HCT116 (cell line): ENCODE measurements around the gene DDR1. TPM values are rescaled to one million over a fixed set of nuclear protein-coding genes. Genes with fewer than 3 reads are reported as not detected.

Source experiments
- ATAC-seq: fragments of 200-7000 bp; cut with Tn5 transposase; 2 replicates; pipeline ENCODE4 v1.9.1; 2020; ENCODE audit warnings: mild to moderate bottlenecking, moderate library complexity
- BruUV-seq: library from RNA; stranded (reverse); fragments of 400-500 nt; replicated peaks from 2 replicates; lab custom pipeline; 2021; lab: Mats Ljungman, UMichigan
- CTCF ChIA-PET: fragments of 300-600 bp; sonication (Branson Sonifier 250); formaldehyde crosslinking; loops from one replicate; lab custom pipeline; 2021; ENCODE audit warnings: antibody characterized with exemption; lab: Charles Lee
- POLR2A ChIA-PET: fragments of 300-600, 350-600 bp; sonication (Branson Sonifier 250); formaldehyde crosslinking; loops from one replicate; lab custom pipeline; 2021; ENCODE audit warnings: antibody characterized with exemption; lab: Charles Lee
- RAD21 ChIA-PET, 2 experiments: fragments of 300-600 bp; sonication (Branson Sonifier 250); formaldehyde crosslinking; loops; one replicate each; lab custom pipeline; 2023; ENCODE audit warnings: low total read pairs in 2 of 2; ENCODE audit not compliant: uncharacterized antibody in 2 of 2, unreplicated experiment in 2 of 2, low non-redundant PET in 1 of 2; lab: Charles Lee
- DNase-seq: peaks from one replicate; pipeline ENCODE4 v3.0.0-alpha.2; 2010; ENCODE audit warnings: low read depth, low spot score
- H2AFZ ChIP-seq: fragments of 200-600 bp; shearing (Covaris generic), sonication (generic); 2 replicates; pipeline ENCODE4 v1.6.1; 2017; ENCODE audit warnings: low read depth, mixed run types, mixed read lengths, antibody characterized with exemption, low read length; ENCODE audit not compliant: poor library complexity, severe bottlenecking
- H3K27ac ChIP-seq: 2 replicates; pipeline ENCODE4 v1.5.1; 2012; ENCODE audit warnings: low read depth, low read length
- H3K27me3 ChIP-seq: fragments of 200-600 bp; sonication (generic); 2 replicates; pipeline ENCODE4 v1.6.1; 2016; ENCODE audit warnings: mixed run types, low read length, mixed read lengths; ENCODE audit not compliant: insufficient read depth
- H3K36me3 ChIP-seq, 2 experiments: fragments of 200-500 bp in 1 of 2; fragments of 200-600 bp in 1 of 2; sonication (Bioruptor generic) in 1 of 2; sonication (generic) in 1 of 2; 2 replicates each; pipeline versions ENCODE4 v1.5.1 to v1.6.1; 2014 to 2016; ENCODE audit warnings: low read length in 2 of 2, inconsistent platforms in 1 of 2, mixed read lengths in 1 of 2, mixed run types in 1 of 2; ENCODE audit not compliant: insufficient read depth in 2 of 2, control insufficient read depth in 1 of 2
- H3K4me1 ChIP-seq, 2 experiments: fragments of 200-600 bp in 1 of 2; sonication (generic) in 1 of 2; 2 replicates each; pipeline versions ENCODE4 v1.5.1 to v1.6.1; 2012 to 2017; ENCODE audit warnings: low read length in 2 of 2, inconsistent platforms in 1 of 2, mild to moderate bottlenecking in 1 of 2, mixed read lengths in 1 of 2, mixed run types in 1 of 2, moderate library complexity in 1 of 2; ENCODE audit not compliant: insufficient read depth in 2 of 2, control insufficient read depth in 1 of 2
- H3K4me2 ChIP-seq: fragments of 200-600 bp; sonication (generic); 2 replicates; pipeline ENCODE4 v1.6.1; 2017; ENCODE audit warnings: mixed run types, low read length, mixed read lengths
- H3K4me3 ChIP-seq, 2 experiments: fragments of 200-600 bp in 1 of 2; sonication (generic) in 1 of 2; replicated peaks in 1 of 2; 2 replicates each; pipeline ENCODE4 v1.5.1; 2011 to 2016; ENCODE audit warnings: low read length in 2 of 2, control low read depth in 1 of 2, low read depth in 1 of 2, mild to moderate bottlenecking in 1 of 2, mixed read lengths in 1 of 2, mixed run types in 1 of 2
- H3K79me2 ChIP-seq: fragments of 200-600 bp; sonication (generic); 2 replicates; pipeline ENCODE4 v1.6.1; 2017; ENCODE audit warnings: mild to moderate bottlenecking, mixed run types, low read length, moderate library complexity, mixed read lengths; ENCODE audit not compliant: insufficient read depth
- H3K9ac ChIP-seq: fragments of 200-600 bp; sonication (generic); 2 replicates; pipeline ENCODE4 v1.6.1; 2016; ENCODE audit warnings: low read length, mixed read lengths
- H3K9me2 ChIP-seq: fragments of 200-600 bp; sonication (generic), shearing (Covaris generic); 2 replicates; pipeline ENCODE4 v1.6.1; 2017; ENCODE audit warnings: mixed run types, mild to moderate bottlenecking, moderate library complexity; ENCODE audit not compliant: insufficient read depth
- H3K9me3 ChIP-seq, 2 experiments: fragments of 200-500 bp in 1 of 2; fragments of 200-600 bp in 1 of 2; sonication (Bioruptor generic) in 1 of 2; sonication (generic) in 1 of 2; 2 replicates each; pipeline ENCODE4 v1.6.1; 2014 to 2017; ENCODE audit warnings: low read length in 2 of 2, mixed read lengths in 2 of 2, inconsistent platforms in 1 of 2, low read depth in 1 of 2, mild to moderate bottlenecking in 1 of 2, mixed run types in 1 of 2, moderate library complexity in 1 of 2; ENCODE audit not compliant: control insufficient read depth in 1 of 2, insufficient read depth in 1 of 2
- H4K20me1 ChIP-seq: fragments of 200-600 bp; sonication (generic), shearing (Covaris generic); 2 replicates; pipeline ENCODE4 v1.6.1; 2017; ENCODE audit warnings: mixed run types, mild to moderate bottlenecking, moderate library complexity; ENCODE audit not compliant: insufficient read depth
- EZH2 ChIP-seq: fragments of 200-600 bp; sonication (generic); IDR thresholded peaks from 2 replicates; pipeline ENCODE4 v1.6.1; 2017; ENCODE audit warnings: antibody characterized with exemption, mixed run types
- FOSL1 ChIP-seq: IDR thresholded peaks from 2 replicates; pipeline ENCODE4 v1.6.1; 2012; ENCODE audit warnings: low read depth
- RAD21 ChIP-seq: IDR thresholded peaks from 2 replicates; pipeline ENCODE4 v1.6.1; 2012; ENCODE audit warnings: low read depth, mild to moderate bottlenecking
- SIN3A ChIP-seq: IDR thresholded peaks from 2 replicates; pipeline ENCODE4 v1.6.1; 2012; ENCODE audit warnings: low read depth
- ZFX ChIP-seq: fragments of 450-650 bp; IDR thresholded peaks from 2 replicates; pipeline ENCODE4 v1.6.1; 2017
- intact Hi-C: fragments of 100-400 bp; cut with micrococcal nuclease; formaldehyde crosslinking; loops from 2 replicates; pipeline ENCODE4 v1.10.0; 2022
- total RNA-seq: library from RNA; stranded (reverse); gene quantifications from one replicate; pipeline ENCODE4 v1.2.1, GENCODE V29; 2021; ENCODE audit not compliant: unreplicated experiment
- TF ChIP-seq, protein P1 (sequence below): IDR thresholded peaks from 2 replicates; pipeline ENCODE4 v1.6.1; 2011; ENCODE audit warnings: mild to moderate bottlenecking, low read length, moderate library complexity; ENCODE audit not compliant: insufficient replicate concordance; ENCODE audit errors: extremely low read depth

DDR1 gene
- total RNA-seq, 1 experiment from 2014 or later, result 211 TPM

DNA sequence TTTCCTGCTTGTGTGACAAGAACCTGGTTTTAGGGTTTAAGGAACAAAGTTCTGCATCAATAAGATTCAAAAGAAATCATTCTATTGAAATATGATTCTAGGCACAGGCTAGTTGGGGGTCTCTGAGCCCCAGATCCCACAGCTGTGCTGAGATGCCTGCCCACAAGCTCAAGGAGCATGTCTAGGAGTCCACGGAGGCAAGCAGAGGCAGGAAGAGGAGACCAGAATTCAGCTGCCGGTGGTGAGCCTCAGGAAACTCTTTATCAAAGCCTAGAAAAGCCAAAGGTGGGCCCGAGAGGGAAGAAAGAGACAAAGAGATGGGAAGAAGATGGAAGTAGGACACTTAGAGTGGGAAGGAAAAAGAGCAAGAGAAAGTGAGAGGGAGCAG is 40.7 kb upstream of the DDR1 start (continued):
- TF ChIP-seq, protein P1, sequence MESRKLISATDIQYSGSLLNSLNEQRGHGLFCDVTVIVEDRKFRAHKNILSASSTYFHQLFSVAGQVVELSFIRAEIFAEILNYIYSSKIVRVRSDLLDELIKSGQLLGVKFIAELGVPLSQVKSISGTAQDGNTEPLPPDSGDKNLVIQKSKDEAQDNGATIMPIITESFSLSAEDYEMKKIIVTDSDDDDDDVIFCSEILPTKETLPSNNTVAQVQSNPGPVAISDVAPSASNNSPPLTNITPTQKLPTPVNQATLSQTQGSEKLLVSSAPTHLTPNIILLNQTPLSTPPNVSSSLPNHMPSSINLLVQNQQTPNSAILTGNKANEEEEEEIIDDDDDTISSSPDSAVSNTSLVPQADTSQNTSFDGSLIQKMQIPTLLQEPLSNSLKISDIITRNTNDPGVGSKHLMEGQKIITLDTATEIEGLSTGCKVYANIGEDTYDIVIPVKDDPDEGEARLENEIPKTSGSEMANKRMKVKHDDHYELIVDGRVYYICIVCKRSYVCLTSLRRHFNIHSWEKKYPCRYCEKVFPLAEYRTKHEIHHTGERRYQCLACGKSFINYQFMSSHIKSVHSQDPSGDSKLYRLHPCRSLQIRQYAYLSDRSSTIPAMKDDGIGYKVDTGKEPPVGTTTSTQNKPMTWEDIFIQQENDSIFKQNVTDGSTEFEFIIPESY, result no peak
- TF ChIP-seq EZH2 (no peak), SIN3A (no peak), FOSL1 (no peak)

DNA sequence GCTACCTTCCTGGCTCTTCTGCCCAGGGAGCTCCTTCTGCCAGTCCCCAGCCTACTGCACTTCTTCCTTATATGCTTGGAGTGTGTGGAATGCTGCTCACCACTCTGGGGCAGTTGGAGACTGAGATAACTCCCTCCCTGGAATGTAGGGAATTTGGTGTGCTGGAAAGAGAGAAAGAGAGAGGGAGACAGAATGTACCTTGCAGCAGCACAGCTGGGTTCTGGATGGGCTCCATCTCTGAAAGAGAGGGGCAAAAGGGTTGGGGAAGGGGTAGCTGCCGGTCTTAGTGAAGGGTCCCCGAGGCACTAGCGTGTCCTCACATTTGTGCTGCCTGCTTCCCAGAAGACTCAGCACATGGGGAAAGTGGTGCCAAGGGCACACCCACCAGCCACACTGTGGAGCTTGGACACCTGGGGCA is 40.2 kb upstream of the DDR1 start:
- H3K79me2 ChIP-seq, result no peaks in the 10 kb centered on the region
- ATAC-seq, result peak; percentile 75
- H3K4me3 ChIP-seq, result peak overlapping the region in 1 of 2 experiments; percentile 36; a peak in 2 of 4 replicates
- H3K9me2 ChIP-seq, result no peaks in the 10 kb centered on the region
- peak; percentile 20; the same call in 1 of the 2 replicates for TF ChIP-seq RAD21
- no peak for TF ChIP-seq ZFX
- BruUV-seq, result no TSS peak
- RAD21 ChIA-PET, result no interaction called here
- no peaks in the 10 kb centered on the region for H4K20me1 ChIP-seq
- H3K27me3 ChIP-seq, result no peaks in the 10 kb centered on the region
- peak overlapping the region; percentile 63 for H3K4me2 ChIP-seq
- peak overlapping the region; percentile 35; the same call in 1 of the 2 replicates for H3K27ac ChIP-seq
- peaks cover 43 to 58% of the 10 kb centered on the region in 2 experiments for H3K4me1 ChIP-seq
- H2AFZ ChIP-seq, result no peak overlapping the region
- CTCF ChIA-PET, result interaction anchor here (2.6 kb wide), 1 partner anchor 15 kb away, joined by 11 read pairs; no protein-coding TSS in a partner anchor
- intact Hi-C loops, result no loop called here
- no peaks in the 10 kb centered on the region for H3K36me3 ChIP-seq
- H3K9me3 ChIP-seq, result no peaks in the 10 kb centered on the region
- DNase-seq, result no peak
- H3K9ac ChIP-seq, result peak overlapping the region; percentile 47; the same call in 1 of the 2 replicates
- POLR2A ChIA-PET, result interaction anchor here (1.4 to 2.1 kb wide), 3 partner anchors 24 to 63 kb away, joined by 3 to 4 read pairs (median 3); no protein-coding TSS in a partner anchor
